A549 (cell line): ENCODE measurements around the gene ARVCF. TPM values are rescaled to one million over a fixed set of nuclear protein-coding genes. Genes with fewer than 3 reads are reported as not detected.

ENCODE experiments used
- ATAC-seq, 2 experiments: fragments of 200-7000 bp in 1 of 2; fragments of >200 bp in 1 of 2; cut with Nextera tagmentation in 1 of 2; cut with Tn5 transposase in 1 of 2; 3 replicates each; pipeline versions ENCODE4 v1.8.0 to v1.9.1; 2018 to 2020; ENCODE audit warnings: mild to moderate bottlenecking in 1 of 2, moderate library complexity in 1 of 2
- CTCF ChIA-PET: fragments of 300-600 bp; sonication (Branson Sonifier 250); formaldehyde crosslinking; extraction: SDS; loops from one replicate; lab custom pipeline; 2021; ENCODE audit warnings: antibody characterized with exemption, inconsistent platforms; lab: Yijun Ruan, JAX
- POLR2A ChIA-PET: fragments of 350-600 bp; formaldehyde crosslinking; extraction: SDS; loops from one replicate; lab custom pipeline; 2021; ENCODE audit warnings: antibody characterized with exemption, inconsistent platforms; lab: Yijun Ruan, JAX
- DNase-seq, 2 experiments: peaks; one replicate each; pipeline versions ENCODE4 v3.0.0 to v3.0.0-alpha.2; 2011 to 2016; ENCODE audit warnings: low read depth in 1 of 2, low spot score in 1 of 2
- FAIRE-seq: peaks from 2 replicates; lab custom pipeline; 2011; peaks lifted over from hg19 to GRCh38; lab: Jason Lieb, UNC
- H3K27ac ChIP-seq, 2 experiments: fragments of >200 bp; sonication (Bioruptor Twin); formaldehyde crosslinking; 3 replicates each; pipeline ENCODE4 v1.5.1; 2016 to 2017
- H3K4me1 ChIP-seq: fragments of >200 bp; sonication (Bioruptor Twin); formaldehyde crosslinking; 3 replicates; pipeline ENCODE4 v1.6.1; 2016
- H3K4me2 ChIP-seq: fragments of >200 bp; sonication (Bioruptor Twin); formaldehyde crosslinking; 3 replicates; pipeline ENCODE4 v1.6.1; 2016
- H3K4me3 ChIP-seq: fragments of >200 bp; sonication (Bioruptor Twin); formaldehyde crosslinking; 3 replicates; pipeline ENCODE4 v1.5.1; 2016
- H3K9me3 ChIP-seq: fragments of >200 bp; sonication (Bioruptor Twin); formaldehyde crosslinking; 3 replicates; pipeline ENCODE4 v1.6.1; 2016
- BHLHE40 ChIP-seq: IDR thresholded peaks from 2 replicates; pipeline ENCODE4 v1.6.1; 2012; ENCODE audit warnings: low read depth, low read length, inconsistent platforms
- CBX2 ChIP-seq: fragments of 200-600 bp; sonication (generic); IDR thresholded peaks from 2 replicates; pipeline ENCODE4 v1.6.1; 2016; ENCODE audit warnings: low read depth, mild to moderate bottlenecking, borderline replicate concordance
- EHF ChIP-seq: fragments of 250-450 bp; sonication (Bioruptor Pico); IDR thresholded peaks from 2 replicates; pipeline ENCODE4 v1.5.0; 2020; ENCODE audit warnings: mild to moderate bottlenecking
- EP300 ChIP-seq, 2 experiments: fragments of >200 bp; sonication (Bioruptor Twin); formaldehyde crosslinking; IDR thresholded peaks; 2 replicates in 1 of 2; 3 replicates in 1 of 2; pipeline ENCODE4 v1.6.1; 2016 to 2017
- GATA3 ChIP-seq: IDR thresholded peaks from 2 replicates; pipeline ENCODE4 v1.6.1; 2012; ENCODE audit warnings: borderline replicate concordance
- HEYL ChIP-seq: fragments of 250-450 bp; sonication (Bioruptor Pico); IDR thresholded peaks from 2 replicates; pipeline ENCODE4 v1.8.0; 2021; ENCODE audit warnings: mild to moderate bottlenecking, moderate library complexity
- HOXA7 ChIP-seq: fragments of 250-450 bp; sonication (Bioruptor Pico); IDR thresholded peaks from 2 replicates; pipeline ENCODE4 v1.5.0; 2020; ENCODE audit warnings: mild to moderate bottlenecking, moderate library complexity
- JUN ChIP-seq, 2 experiments: fragments of >200 bp; sonication (Bioruptor Twin); formaldehyde crosslinking; IDR thresholded peaks; 2 replicates in 1 of 2; 3 replicates in 1 of 2; pipeline ENCODE4 v1.6.1; 2016 to 2017
- KDM5A ChIP-seq: fragments of 200-600 bp; sonication (generic); IDR thresholded peaks from 2 replicates; pipeline ENCODE4 v1.6.1; 2016; ENCODE audit warnings: antibody characterized with exemption, mild to moderate bottlenecking
- PHF8 ChIP-seq: fragments of 200-600 bp; sonication (generic); IDR thresholded peaks from 2 replicates; pipeline ENCODE4 v1.6.1; 2016; ENCODE audit warnings: low read depth, mild to moderate bottlenecking, antibody characterized with exemption, moderate library complexity, borderline replicate concordance
- SREBF2 ChIP-seq: fragments of 450-650 bp; IDR thresholded peaks from 2 replicates; pipeline ENCODE4 v1.6.1; 2014; ENCODE audit warnings: mild to moderate bottlenecking, moderate library complexity
- WGBS: methylation state at CpG from one replicate; pipeline ENCODE4 v1.1.6; 2017; ENCODE audit errors: missing lambda C conversion rate; 5-methylcytosine and 5-hydroxymethylcytosine counted together
- polyA plus RNA-seq, 4 experiments: library from polyadenylated mRNA; depleted of rRNA in 3 of 4; stranded (reverse); fragments of >200 nt; fragmentation: RNase III in 1 of 4; extraction: RNeasy Plus Mini Kit Qiagen cat#74134 plus additional on column Dnase treatment in 1 of 4; gene quantifications; 2 replicates in 3 of 4; 3 replicates in 1 of 4; pipeline ENCODE4 v1.2.3, GENCODE V29; 2011 to 2017
- TF ChIP-seq, protein P1 (sequence below): IDR thresholded peaks from 2 replicates; pipeline ENCODE4 v1.6.1; 2012
- TF ChIP-seq, protein P2 (sequence below): fragments of 200-600 bp; sonication (generic); IDR thresholded peaks from 2 replicates; pipeline ENCODE4 v1.6.1; 2016; ENCODE audit warnings: antibody characterized with exemption, mild to moderate bottlenecking, moderate library complexity
- TF ChIP-seq, protein P3 (sequence below): fragments of >200 bp; sonication (Bioruptor Twin); formaldehyde crosslinking; IDR thresholded peaks from 3 replicates; pipeline ENCODE4 v1.5.1; 2016

The ARVCF gene
- polyA plus RNA-seq, 2 of the 4 experiments (the other 2 are of a cell fraction): 0.81 to 2.1 TPM

DNA sequence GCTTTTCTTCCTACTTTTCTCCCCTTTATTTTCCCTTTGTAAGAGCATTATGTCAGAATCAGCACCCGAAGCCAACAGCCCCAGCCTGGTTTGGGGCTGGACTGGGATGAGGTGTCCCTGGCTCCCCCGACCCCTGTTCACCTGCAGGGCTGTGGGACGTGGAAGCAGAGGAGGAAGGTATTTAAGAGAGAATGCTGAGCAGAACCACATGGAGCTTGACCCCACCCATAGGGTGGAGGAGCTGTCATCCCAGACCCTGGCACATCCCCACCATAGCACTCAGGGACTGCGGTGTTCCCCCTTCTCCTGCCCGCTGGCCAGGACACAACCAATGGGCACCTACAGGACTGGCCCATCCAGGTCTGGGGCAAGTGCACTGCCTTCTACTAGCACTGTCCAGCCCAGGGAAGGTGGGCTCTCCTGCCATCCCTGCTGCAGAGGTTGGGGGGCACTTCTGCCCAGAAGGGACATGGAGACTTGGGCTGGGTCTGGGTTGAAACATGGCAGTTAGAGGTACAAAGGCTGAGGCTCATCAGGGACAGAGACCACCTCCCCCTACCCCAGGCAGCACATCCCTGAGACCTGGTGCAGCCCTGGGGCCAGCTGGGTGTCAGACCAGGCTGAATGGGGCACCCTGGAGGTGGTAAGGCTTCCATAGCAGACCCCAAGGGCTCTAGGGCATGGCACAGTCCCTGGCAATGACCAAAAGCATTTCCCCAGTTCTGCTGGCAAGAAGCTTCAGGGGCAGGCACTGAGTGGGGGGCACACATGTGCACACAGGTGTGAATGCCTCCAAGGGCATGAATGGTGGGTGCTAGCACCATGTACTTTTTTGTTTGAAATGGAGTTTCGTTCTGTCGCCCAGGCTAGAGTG lies 23.9 kb upstream of the ARVCF start:
- WGBS: 87% methylated on average over 7 of the region's 7 CpGs
- CTCF ChIA-PET: interaction anchor here (0.7 to 1.5 kb wide), 4 partner anchors 9 to 310 kb away, joined by 3 to 10 read pairs (median 4); partner anchors contain the start of gene TANGO2

DNA sequence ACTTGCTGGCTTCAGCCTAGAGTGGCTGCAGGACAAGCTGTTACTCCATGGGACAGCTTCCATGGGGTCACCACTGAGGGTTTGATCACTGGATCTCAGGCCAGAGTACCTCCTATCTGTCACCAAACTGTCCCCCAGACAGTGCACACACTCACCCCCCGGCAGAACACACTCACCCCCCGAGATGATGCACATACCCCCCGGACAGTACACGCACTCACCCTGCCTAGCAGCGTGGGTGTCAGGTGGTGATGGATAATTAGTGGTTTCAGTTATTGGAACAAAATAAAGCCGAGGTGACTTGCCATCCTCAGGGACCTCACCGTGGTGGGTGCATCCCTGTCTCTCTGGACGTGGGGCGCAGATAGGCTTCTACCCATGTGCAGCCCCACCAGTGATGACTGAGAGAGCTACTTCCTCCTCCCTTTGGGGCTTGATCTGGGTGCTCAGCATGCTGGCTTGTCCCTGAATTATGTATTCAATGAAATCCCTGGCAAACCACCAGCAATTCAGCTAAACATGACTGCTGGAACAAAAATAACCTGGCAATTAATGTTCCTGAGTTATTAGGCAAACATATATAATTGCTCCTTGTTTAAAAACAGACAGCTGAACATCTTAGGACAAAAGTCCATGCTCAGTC lies 23.2 kb upstream of the ARVCF start:
- CTCF ChIA-PET: interaction anchor here (1.0 to 1.5 kb wide), 4 partner anchors 12 to 309 kb away, joined by 3 to 10 read pairs (median 4); partner anchors contain the start of gene TANGO2
- TF ChIP-seq, protein P1, sequence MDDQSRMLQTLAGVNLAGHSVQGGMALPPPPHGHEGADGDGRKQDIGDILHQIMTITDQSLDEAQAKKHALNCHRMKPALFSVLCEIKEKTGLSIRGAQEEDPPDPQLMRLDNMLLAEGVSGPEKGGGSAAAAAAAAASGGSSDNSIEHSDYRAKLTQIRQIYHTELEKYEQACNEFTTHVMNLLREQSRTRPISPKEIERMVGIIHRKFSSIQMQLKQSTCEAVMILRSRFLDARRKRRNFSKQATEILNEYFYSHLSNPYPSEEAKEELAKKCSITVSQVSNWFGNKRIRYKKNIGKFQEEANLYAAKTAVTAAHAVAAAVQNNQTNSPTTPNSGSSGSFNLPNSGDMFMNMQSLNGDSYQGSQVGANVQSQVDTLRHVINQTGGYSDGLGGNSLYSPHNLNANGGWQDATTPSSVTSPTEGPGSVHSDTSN: no peak
- TF ChIP-seq GATA3: no peak
- TF ChIP-seq, protein P2, sequence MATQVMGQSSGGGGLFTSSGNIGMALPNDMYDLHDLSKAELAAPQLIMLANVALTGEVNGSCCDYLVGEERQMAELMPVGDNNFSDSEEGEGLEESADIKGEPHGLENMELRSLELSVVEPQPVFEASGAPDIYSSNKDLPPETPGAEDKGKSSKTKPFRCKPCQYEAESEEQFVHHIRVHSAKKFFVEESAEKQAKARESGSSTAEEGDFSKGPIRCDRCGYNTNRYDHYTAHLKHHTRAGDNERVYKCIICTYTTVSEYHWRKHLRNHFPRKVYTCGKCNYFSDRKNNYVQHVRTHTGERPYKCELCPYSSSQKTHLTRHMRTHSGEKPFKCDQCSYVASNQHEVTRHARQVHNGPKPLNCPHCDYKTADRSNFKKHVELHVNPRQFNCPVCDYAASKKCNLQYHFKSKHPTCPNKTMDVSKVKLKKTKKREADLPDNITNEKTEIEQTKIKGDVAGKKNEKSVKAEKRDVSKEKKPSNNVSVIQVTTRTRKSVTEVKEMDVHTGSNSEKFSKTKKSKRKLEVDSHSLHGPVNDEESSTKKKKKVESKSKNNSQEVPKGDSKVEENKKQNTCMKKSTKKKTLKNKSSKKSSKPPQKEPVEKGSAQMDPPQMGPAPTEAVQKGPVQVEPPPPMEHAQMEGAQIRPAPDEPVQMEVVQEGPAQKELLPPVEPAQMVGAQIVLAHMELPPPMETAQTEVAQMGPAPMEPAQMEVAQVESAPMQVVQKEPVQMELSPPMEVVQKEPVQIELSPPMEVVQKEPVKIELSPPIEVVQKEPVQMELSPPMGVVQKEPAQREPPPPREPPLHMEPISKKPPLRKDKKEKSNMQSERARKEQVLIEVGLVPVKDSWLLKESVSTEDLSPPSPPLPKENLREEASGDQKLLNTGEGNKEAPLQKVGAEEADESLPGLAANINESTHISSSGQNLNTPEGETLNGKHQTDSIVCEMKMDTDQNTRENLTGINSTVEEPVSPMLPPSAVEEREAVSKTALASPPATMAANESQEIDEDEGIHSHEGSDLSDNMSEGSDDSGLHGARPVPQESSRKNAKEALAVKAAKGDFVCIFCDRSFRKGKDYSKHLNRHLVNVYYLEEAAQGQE: no peak
- TF ChIP-seq BHLHE40: no peak
- TF ChIP-seq HOXA7 (CRISPR knock-in tag): no peak
- no peak for TF ChIP-seq EP300 (IDR thresholded peaks at IDR 0.05)
- no peak for TF ChIP-seq HEYL
- no peak for TF ChIP-seq PHF8
- WGBS: 90% methylated on average over 2 of the region's 9 CpGs

More for the DNA sequence above, 23.9 kb upstream of the ARVCF start:
- FAIRE-seq (no peak), DNase-seq (no peak), ATAC-seq (no peak)
- no peak overlapping the region for H3K4me3 ChIP-seq
- POLR2A ChIA-PET: interaction anchor here (0.6 kb wide), 1 partner anchor 455 kb away, joined by 3 read pairs; the partner anchor contains the start of gene KLHL22
- no peak overlapping the region for H3K27ac ChIP-seq
- no peaks in the 10 kb centered on the region for H3K4me1 ChIP-seq
- H3K9me3 ChIP-seq: no peaks in the 10 kb centered on the region
- H3K4me2 ChIP-seq: no peak overlapping the region
- no peak for TF ChIP-seq EHF
- TF ChIP-seq, protein P3, sequence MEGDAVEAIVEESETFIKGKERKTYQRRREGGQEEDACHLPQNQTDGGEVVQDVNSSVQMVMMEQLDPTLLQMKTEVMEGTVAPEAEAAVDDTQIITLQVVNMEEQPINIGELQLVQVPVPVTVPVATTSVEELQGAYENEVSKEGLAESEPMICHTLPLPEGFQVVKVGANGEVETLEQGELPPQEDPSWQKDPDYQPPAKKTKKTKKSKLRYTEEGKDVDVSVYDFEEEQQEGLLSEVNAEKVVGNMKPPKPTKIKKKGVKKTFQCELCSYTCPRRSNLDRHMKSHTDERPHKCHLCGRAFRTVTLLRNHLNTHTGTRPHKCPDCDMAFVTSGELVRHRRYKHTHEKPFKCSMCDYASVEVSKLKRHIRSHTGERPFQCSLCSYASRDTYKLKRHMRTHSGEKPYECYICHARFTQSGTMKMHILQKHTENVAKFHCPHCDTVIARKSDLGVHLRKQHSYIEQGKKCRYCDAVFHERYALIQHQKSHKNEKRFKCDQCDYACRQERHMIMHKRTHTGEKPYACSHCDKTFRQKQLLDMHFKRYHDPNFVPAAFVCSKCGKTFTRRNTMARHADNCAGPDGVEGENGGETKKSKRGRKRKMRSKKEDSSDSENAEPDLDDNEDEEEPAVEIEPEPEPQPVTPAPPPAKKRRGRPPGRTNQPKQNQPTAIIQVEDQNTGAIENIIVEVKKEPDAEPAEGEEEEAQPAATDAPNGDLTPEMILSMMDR: no peak
- no peak for TF ChIP-seq CBX2
- no peak for TF ChIP-seq KDM5A
- no peak for TF ChIP-seq JUN (IDR thresholded peaks at IDR 0.05)
- no peak for TF ChIP-seq SREBF2
- TF ChIP-seq, all 56 proteins: peak for 0

More for the DNA sequence above, 23.2 kb upstream of the ARVCF start:
- Histone ChIP-seq H3K4me1 (no peaks in the 10 kb centered on the region), H3K27ac (no peak overlapping the region), H3K4me3 (no peak overlapping the region), H3K4me2 (no peak overlapping the region), H3K9me3 (no peaks in the 10 kb centered on the region)
- DNase-seq: no peak
- FAIRE-seq: no peak
- ATAC-seq: no peak
- POLR2A ChIA-PET: interaction anchor here (0.6 kb wide), 1 partner anchor 456 kb away, joined by 3 read pairs; the partner anchor contains the start of gene KLHL22
